Aorta (tissue), 5 donors: ENCODE data around the gene GAB4. TPM values are rescaled to one million over a fixed set of nuclear protein-coding genes. Genes with fewer than 3 reads are reported as not detected.
"Not testable (repeated sequence)": the region's sequence is repeated elsewhere in the genome, so short reads cannot be mapped to it uniquely, and the experiment has no call there.

ENCODE experiments used
- ATAC-seq: fragments of 200-7000 bp; cut with Tn5 transposase; one replicate; pipeline ENCODE4 v1.9.1; 2022; ENCODE audit warnings: moderate library complexity; ENCODE audit not compliant: low FRiP score
- DNase-seq, 2 donors: peaks; one replicate each; pipeline ENCODE4 v3.0.0-alpha.2; 2020
- H3K27ac ChIP-seq, 2 donors: one replicate each; pipeline ENCODE4 v1.5.1; 2013; ENCODE audit warnings: low read length in 2 of 2, mild to moderate bottlenecking in 2 of 2, moderate library complexity in 2 of 2, control low read depth in 1 of 2, inconsistent platforms in 1 of 2, low read depth in 1 of 2
- H3K27me3 ChIP-seq, 2 donors: one replicate each; pipeline ENCODE4 v1.6.1; 2013; ENCODE audit warnings: control low read depth in 1 of 2, low read length in 1 of 2, mild to moderate bottlenecking in 1 of 2, moderate library complexity in 1 of 2; ENCODE audit not compliant: insufficient read depth in 2 of 2, control insufficient read depth in 1 of 2
- H3K36me3 ChIP-seq, 2 donors: one replicate each; pipeline ENCODE4 v1.6.1; 2013; ENCODE audit warnings: control low read depth in 1 of 2, low read length in 1 of 2, mild to moderate bottlenecking in 1 of 2; ENCODE audit not compliant: insufficient read depth in 2 of 2, control insufficient read depth in 1 of 2
- H3K4me1 ChIP-seq, 2 donors: one replicate each; pipeline ENCODE4 v1.6.1; 2013; ENCODE audit warnings: low read length in 2 of 2, control low read depth in 1 of 2, mild to moderate bottlenecking in 1 of 2, moderate library complexity in 1 of 2; ENCODE audit not compliant: insufficient read depth in 2 of 2, control insufficient read depth in 1 of 2
- H3K4me3 ChIP-seq, 2 donors: one replicate each; pipeline ENCODE4 v1.5.1; 2013; ENCODE audit warnings: low read length in 2 of 2, control low read depth in 1 of 2, mild to moderate bottlenecking in 1 of 2
- H3K9me3 ChIP-seq: one replicate; pipeline ENCODE4 v1.6.1; 2013; ENCODE audit warnings: mild to moderate bottlenecking, low read length; ENCODE audit not compliant: control insufficient read depth
- WGBS, 2 donors: extraction: QIAGEN DNeasy Blood & Tissue Kit; methylation state at CpG; one replicate each; pipeline ENCODE4 v1.1.7; 2013; 5-methylcytosine and 5-hydroxymethylcytosine counted together
- intact Hi-C, 2 donors: fragments of 100-400 bp; cut with DNase I; formaldehyde crosslinking; loops; one replicate each; pipeline versions ENCODE4 v1.14.2 to v1.15.0; 2022
- polyA plus RNA-seq, 2 donors: library from polyadenylated mRNA; stranded (reverse); fragments of 200-250 nt; gene quantifications; one replicate each; pipeline ENCODE4 v1.2.3, GENCODE V29; 2013
- total RNA-seq, 2 donors: library from RNA; stranded (reverse); fragmentation: NEBNext Ultra II Directional; extraction: Animal tissue kit (Norgen Biotek cat#: 25700); gene quantifications; one replicate each; pipeline ENCODE4 v1.2.1, GENCODE V29; 2021
- donor health status: healthy with polysubstance abuse.
- donor health status: Bipolar disorder and iron deficiency.
- donor health status: DM: no; HTN: no; CAD: no.
- donor health status: DM: no; HTN: no; CAD: no.
- donor health status: DM: yes; HTN: yes; CAD: no.

GAB4 gene
- total and polyA plus RNA-seq, 4 donors = not detected

DNA sequence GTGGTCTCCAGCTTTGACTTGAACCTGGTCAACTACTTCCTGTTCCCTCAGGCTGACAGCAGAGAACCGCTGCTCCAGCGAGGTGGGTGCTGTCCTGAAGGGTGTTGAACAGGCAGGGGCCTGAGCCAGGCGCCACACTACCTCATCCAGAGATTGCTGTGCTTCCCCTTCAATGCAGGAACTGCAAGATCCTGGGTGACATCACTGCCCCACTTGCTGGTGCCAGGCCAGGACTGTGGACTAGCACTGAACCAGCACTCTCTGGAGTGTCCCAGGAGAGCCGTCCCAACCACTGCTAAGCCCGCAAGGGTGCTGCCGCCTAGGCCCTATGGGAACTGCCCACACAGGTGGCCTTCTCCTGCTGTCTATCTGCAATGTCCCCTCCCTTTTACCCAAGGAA, 51.7 kb downstream of the GAB4 start:
- H3K9me3 ChIP-seq = no peaks in the 10 kb centered on the region
- no peak for DNase-seq
- no peaks in the 10 kb centered on the region for H3K4me1 ChIP-seq
- H3K27me3 ChIP-seq = no peaks in the 10 kb centered on the region
- WGBS, 2 donors = 78 to 88% methylated on average over 6 of the region's 6 CpGs
- intact Hi-C loops = no loop called here
- H3K27ac ChIP-seq = no peak overlapping the region
- no peak overlapping the region for H3K4me3 ChIP-seq
- no peaks in the 10 kb centered on the region for H3K36me3 ChIP-seq
- no peak for ATAC-seq

- ATAC-seq (no peak), DNase-seq (no peak)
- intact Hi-C loops = no loop called here
- 36 to 45% methylated on average over 2 of the region's 2 CpGs for WGBS, 2 donors
- Histone ChIP-seq H3K4me3 (no peak overlapping the region), H3K27me3 (no peaks in the 10 kb centered on the region), H3K9me3 (no peaks in the 10 kb centered on the region), H3K36me3 (no peaks in the 10 kb centered on the region), H3K27ac (no peak overlapping the region), H3K4me1 (no peaks in the 10 kb centered on the region)
These were observed 52.3 kb downstream of the GAB4 start for GRCh38 chr22:16955678-16956210.

GRCh38 chr22:16955081-16955480, 52.9 kb downstream of the GAB4 start:
- no peak overlapping the region for H3K27ac ChIP-seq
- H3K4me3 ChIP-seq = no peak overlapping the region
- no peaks in the 10 kb centered on the region for H3K9me3 ChIP-seq
- intact Hi-C loops = no loop called here
- no peaks in the 10 kb centered on the region for H3K27me3 ChIP-seq
- H3K4me1 ChIP-seq = no peaks in the 10 kb centered on the region
- H3K36me3 ChIP-seq = no peaks in the 10 kb centered on the region
- no peak for ATAC-seq
- WGBS, 2 donors = 66 to 67% methylated on average over 5 of the region's 5 CpGs
- DNase-seq = no peak

DNA sequence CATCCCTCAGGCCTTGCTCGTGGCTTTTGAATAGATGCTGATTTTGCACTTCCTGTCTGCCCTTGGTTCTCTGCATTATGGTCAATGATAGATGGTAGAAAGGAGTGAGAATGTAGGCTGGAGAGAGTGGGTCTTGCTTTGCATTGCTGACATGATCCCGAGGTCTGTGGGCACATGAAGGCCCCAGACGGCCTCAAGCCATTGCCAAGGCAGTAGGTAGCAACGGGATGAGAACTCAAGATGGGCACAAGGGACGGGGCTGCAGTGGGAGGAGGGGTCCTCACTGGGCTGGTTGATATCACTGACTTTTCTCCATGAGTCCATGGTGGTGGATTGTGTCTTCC, 54.0 kb downstream of the GAB4 start:
- no peaks in the 10 kb centered on the region for H3K9me3 ChIP-seq
- intact Hi-C loops = no loop called here
- H3K4me1 ChIP-seq = no peaks in the 10 kb centered on the region
- no peak for ATAC-seq
- no peak overlapping the region for H3K27ac ChIP-seq
- H3K36me3 ChIP-seq = no peaks in the 10 kb centered on the region
- WGBS, 2 donors = 63 to 72% methylated on average over 5 of the region's 5 CpGs
- no peak for DNase-seq
- no peak overlapping the region for H3K4me3 ChIP-seq
- no peaks in the 10 kb centered on the region for H3K27me3 ChIP-seq

DNA sequence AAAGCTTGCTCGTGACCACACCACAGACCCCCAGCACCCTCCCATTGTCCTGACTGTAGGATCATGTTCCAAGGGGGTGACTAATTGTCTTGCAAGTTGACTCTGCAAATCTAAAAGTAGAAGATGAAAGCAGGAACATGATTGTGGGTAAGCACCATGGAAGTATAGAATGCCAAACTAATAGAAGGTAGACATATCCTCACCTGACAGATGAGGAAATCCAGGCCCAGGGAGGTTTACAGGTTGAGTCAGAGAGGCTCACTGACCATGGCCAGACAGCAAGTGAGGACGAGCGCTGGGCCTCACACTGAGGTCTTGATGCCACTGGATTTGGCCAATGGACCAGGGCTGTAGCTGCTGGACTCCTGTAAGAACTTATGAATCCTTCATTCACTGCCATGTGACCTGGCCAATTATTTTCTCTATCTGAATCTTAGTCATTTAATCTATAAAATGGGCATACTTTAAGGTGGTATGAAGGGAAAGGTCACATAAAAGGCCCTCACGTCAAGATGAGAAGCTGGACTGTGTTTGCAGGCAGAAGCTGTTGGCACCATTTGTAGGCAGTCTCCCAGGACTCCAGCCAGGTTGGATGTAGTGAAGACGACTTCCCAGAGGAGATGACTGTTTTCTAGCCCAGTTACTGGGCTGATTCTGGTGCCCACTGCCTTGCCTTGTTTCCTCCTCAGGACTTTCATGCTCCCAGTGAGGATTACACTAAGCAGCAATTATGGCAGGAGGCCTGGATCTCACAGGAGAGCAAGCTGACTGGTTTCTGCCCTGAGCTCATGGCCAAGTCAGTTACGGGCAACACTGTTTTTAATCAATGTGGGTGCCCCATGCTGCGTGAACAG, 54.6 kb downstream of the GAB4 start:
- Histone ChIP-seq H3K4me3 (no peak overlapping the region), H3K27ac (no peak overlapping the region), H3K9me3 (no peaks in the 10 kb centered on the region), H3K27me3 (no peaks in the 10 kb centered on the region), H3K4me1 (no peaks in the 10 kb centered on the region), H3K36me3 (no peaks in the 10 kb centered on the region)
- intact Hi-C loops = no loop called here
- ATAC-seq = no peak
- no peak for DNase-seq
- 66 to 69% methylated on average over 7 of the region's 7 CpGs for WGBS, 2 donors

DNA sequence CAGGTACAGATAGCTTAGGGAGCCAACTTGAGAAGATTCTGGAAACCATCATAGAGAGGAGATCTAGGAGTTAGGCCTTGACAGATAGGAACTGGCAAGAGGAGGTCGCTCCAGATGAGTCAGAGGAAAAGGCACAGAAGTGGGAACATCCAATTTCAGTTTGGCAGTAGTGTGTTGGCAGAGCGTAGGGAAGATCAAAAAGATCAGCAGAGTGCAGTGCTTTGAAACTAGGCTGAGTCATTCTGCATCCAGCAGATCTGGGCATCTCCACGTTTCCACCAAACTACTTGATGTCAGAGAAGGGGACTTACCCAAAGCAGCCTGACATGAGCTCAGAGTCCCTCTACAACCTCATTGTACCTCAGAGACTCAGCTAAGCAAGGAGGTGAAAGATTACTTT, 58.5 kb downstream of the GAB4 start:
- WGBS, 2 donors = 60 to 62% methylated on average over 3 of the region's 3 CpGs
- Histone ChIP-seq H3K27me3 (no peaks in the 10 kb centered on the region), H3K27ac (no peak overlapping the region), H3K4me3 (no peak overlapping the region), H3K4me1 (no peaks in the 10 kb centered on the region), H3K9me3 (no peaks in the 10 kb centered on the region), H3K36me3 (no peaks in the 10 kb centered on the region)
- DNase-seq = no peak
- intact Hi-C loops = no loop called here
- no peak for ATAC-seq

- H3K27ac ChIP-seq = no peak overlapping the region
- 71 to 81% methylated on average over 5 of the region's 5 CpGs for WGBS, 2 donors
- H3K4me3 ChIP-seq = no peak overlapping the region
- ATAC-seq (no peak), DNase-seq (no peak)
- no peaks in the 10 kb centered on the region for H3K36me3 ChIP-seq
- no peaks in the 10 kb centered on the region for H3K4me1 ChIP-seq
- H3K27me3 ChIP-seq = no peaks in the 10 kb centered on the region
- H3K9me3 ChIP-seq = peaks cover 3% of the 10 kb centered on the region
- intact Hi-C loops = no loop called here
These were observed 70.2 kb downstream of the GAB4 start for GRCh38 chr22:16937811-16938210.

DNA sequence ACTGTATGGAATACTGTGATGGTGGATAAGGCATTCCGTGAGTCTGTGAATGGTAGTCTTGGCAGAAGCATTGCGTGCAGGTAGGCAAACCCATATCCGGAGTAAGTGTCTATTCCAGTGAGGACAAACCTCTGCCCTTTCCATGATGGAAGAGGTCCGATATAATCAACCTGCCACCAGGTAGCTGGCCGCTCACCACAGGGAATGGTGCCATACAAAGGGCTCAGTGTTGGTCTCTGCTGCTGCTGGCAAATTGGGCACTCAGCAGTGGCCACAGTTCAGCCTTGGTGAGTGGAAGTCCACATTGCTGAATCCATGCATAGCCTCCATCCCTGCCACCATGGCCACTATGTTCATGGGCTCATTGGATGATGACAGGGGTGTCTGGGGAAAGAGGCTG, 70.8 kb downstream of the GAB4 start:
- ATAC-seq, H3K36me3 ChIP-seq, intact Hi-C loops, DNase-seq, H3K4me1 ChIP-seq, H3K4me3 ChIP-seq, H3K27ac ChIP-seq, H3K9me3 ChIP-seq, H3K27me3 ChIP-seq: not testable (repeated sequence)
- WGBS, 2 donors = 90 to 93% methylated on average over 5 of the region's 5 CpGs

GRCh38 chr22:16936625-16937024, 71.4 kb downstream of the GAB4 start:
- Histone ChIP-seq H3K36me3 (no peaks in the 10 kb centered on the region), H3K4me1 (no peaks in the 10 kb centered on the region), H3K4me3 (no peak overlapping the region), H3K27me3 (no peaks in the 10 kb centered on the region), H3K27ac (no peak overlapping the region), H3K9me3 (peaks cover 3% of the 10 kb centered on the region)
- no peak for ATAC-seq
- WGBS, 2 donors = 75 to 81% methylated on average over 5 of the region's 5 CpGs
- no peak for DNase-seq
- intact Hi-C loops = no loop called here
